ENCODE measurements around the gene AMIGO1. TPM values are rescaled to one million over a fixed set of nuclear protein-coding genes. Genes with fewer than 3 reads are reported as not detected.

Gene AMIGO1
- total RNA-seq, 4 donors from 2014 or later: 2.1 to 8.5 (median 4.7) TPM

GRCh38 chr1:109467301-109467777 lies 42.2 kb downstream of the AMIGO1 start:
- no peaks in the 10 kb centered on the region for H3K36me3 ChIP-seq
- H3K9me3 ChIP-seq: no peaks in the 10 kb centered on the region
- peak overlapping the region; percentile 57 for H3K4me3 ChIP-seq
- H3K27ac ChIP-seq: no peak overlapping the region
- 29% methylated on average over 21 of the region's 23 CpGs for WGBS
- H3K27me3 ChIP-seq: peaks cover 78% of the 10 kb centered on the region
- no peak for DNase-seq (ENCODE audit: low spot score in 2 of 2)
- H3K4me1 ChIP-seq: peaks cover 11% of the 10 kb centered on the region
- TF ChIP-seq CTCF (IDR thresholded peaks at IDR 0.05): no peak
- no peak for TF ChIP-seq EP300 (IDR thresholded peaks at IDR 0.05)
- no peak for TF ChIP-seq POLR2A (IDR thresholded peaks at IDR 0.05)
- TF ChIP-seq POLR2AphosphoS5 (IDR thresholded peaks at IDR 0.05): no peak

- peak within 1 kb of the TSS; percentile 57 for H3K4me3 ChIP-seq
- H3K4me1 ChIP-seq: peaks cover 11% of the 10 kb centered on the region
- H3K9me3 ChIP-seq: no peaks in the 10 kb centered on the region
- peaks cover 76% of the 10 kb centered on the region for H3K27me3 ChIP-seq
- H3K36me3 ChIP-seq: no peaks in the 10 kb centered on the region
- H3K27ac ChIP-seq: no peak within 1 kb of the TSS
- no peak for TF ChIP-seq EP300 (IDR thresholded peaks at IDR 0.05)
- TF ChIP-seq POLR2AphosphoS5 (IDR thresholded peaks at IDR 0.05): no peak
- TF ChIP-seq POLR2A (IDR thresholded peaks at IDR 0.05): no peak
- TF ChIP-seq CTCF (IDR thresholded peaks at IDR 0.05): no peak
- 0% methylated on average over 1 of the region's 88 CpGs for WGBS
- DNase-seq (ENCODE audit: low spot score in 2 of 2): no peak
These were observed 42.9 kb downstream of the AMIGO1 start, which contains the start of gene SYPL2 for GRCh38 chr1:109466452-109467300. Gene SYPL2 (plus strand): TSS chr1:109466546. CDS start chr1:109466844, 298 bp downstream.

- H3K27me3 ChIP-seq: peaks cover 78% of the 10 kb centered on the region
- 7% methylated on average over 24 of the region's 24 CpGs for WGBS
- no peaks in the 10 kb centered on the region for H3K36me3 ChIP-seq
- peaks cover 11% of the 10 kb centered on the region for H3K4me1 ChIP-seq
- peak overlapping the region; percentile 57 for H3K4me3 ChIP-seq
- TF ChIP-seq POLR2A (IDR thresholded peaks at IDR 0.05) (no peak), POLR2AphosphoS5 (IDR thresholded peaks at IDR 0.05) (no peak), EP300 (IDR thresholded peaks at IDR 0.05) (no peak), CTCF (IDR thresholded peaks at IDR 0.05) (no peak)
- H3K9me3 ChIP-seq: no peaks in the 10 kb centered on the region
- no peak overlapping the region for H3K27ac ChIP-seq
- DNase-seq (ENCODE audit: low spot score in 2 of 2): no peak
These were observed 43.4 kb downstream of the AMIGO1 start for GRCh38 chr1:109466125-109466451.

- Histone ChIP-seq H3K4me1 (no peaks in the 10 kb centered on the region), H3K36me3 (no peaks in the 10 kb centered on the region), H3K9me3 (peaks cover 8% of the 10 kb centered on the region), H3K27ac (no peak overlapping the region), H3K27me3 (peaks cover 36% of the 10 kb centered on the region), H3K4me3 (no peak overlapping the region)
- DNase-seq (ENCODE audit: low spot score in 2 of 2): no peak
- WGBS: 86% methylated on average over 4 of the region's 4 CpGs
- TF ChIP-seq EP300 (IDR thresholded peaks at IDR 0.05): no peak
- TF ChIP-seq POLR2A (IDR thresholded peaks at IDR 0.05): no peak
- TF ChIP-seq CTCF (IDR thresholded peaks at IDR 0.05): no peak
- no peak for TF ChIP-seq POLR2AphosphoS5 (IDR thresholded peaks at IDR 0.05)
These were observed 51.7 kb downstream of the AMIGO1 start for GRCh38 chr1:109457819-109458218.

GRCh38 chr1:109454497-109455133 lies 54.9 kb downstream of the AMIGO1 start:
- no peaks in the 10 kb centered on the region for H3K36me3 ChIP-seq
- H3K4me3 ChIP-seq: no peak overlapping the region
- peaks cover 21% of the 10 kb centered on the region for H3K27me3 ChIP-seq
- H3K9me3 ChIP-seq: peaks cover 8% of the 10 kb centered on the region
- H3K27ac ChIP-seq: no peak overlapping the region
- no peaks in the 10 kb centered on the region for H3K4me1 ChIP-seq
- 97% methylated on average over 1 of the region's 1 CpG for WGBS
- DNase-seq (ENCODE audit: low spot score in 2 of 2): no peak
- TF ChIP-seq CTCF (IDR thresholded peaks at IDR 0.05) (no peak), EP300 (IDR thresholded peaks at IDR 0.05) (no peak), POLR2AphosphoS5 (IDR thresholded peaks at IDR 0.05) (no peak), POLR2A (IDR thresholded peaks at IDR 0.05) (no peak)
